ENCODE measurements around the gene SMIM1. TPM values are rescaled to one million over a fixed set of nuclear protein-coding genes. Genes with fewer than 3 reads are reported as not detected.

SMIM1 gene
- total and polyA plus RNA-seq, 2 of the 4 experiments (the other 2 are of a cell fraction), result 0.90 to 3.4 TPM

GRCh38 chr1:3803905-3804626 is 31.5 kb downstream of the SMIM1 start:
- Histone ChIP-seq H3K4me2 (ENCODE audit: low read depth, low read length) (no peak overlapping the region), H3K27me3 (ENCODE audit: control insufficient read depth, insufficient read depth, low read length) (no peaks in the 10 kb centered on the region), H3K9me1 (ENCODE audit: insufficient read depth, low read length) (no peaks in the 10 kb centered on the region), H3K4me3 (ENCODE audit: insufficient read depth, low read depth, low read length) (no peak overlapping the region), H3K36me3 (ENCODE audit: control insufficient read depth, insufficient read depth, low read length) (no peaks in the 10 kb centered on the region), H4K8ac (ENCODE audit: low read depth in 2 of 2, low read length in 2 of 2) (no peak overlapping the region), H3K18ac (ENCODE audit: low read depth, low read length) (no peak overlapping the region), H3K14ac (replicated peaks; ENCODE audit: low read depth, low read length) (no peak overlapping the region), H2AK5ac (ENCODE audit: low read depth, low read length) (no peak overlapping the region), H3K9ac (ENCODE audit: low read depth, low read length) (no peak overlapping the region), H3K23ac (ENCODE audit: low read depth, low read length) (no peak overlapping the region), H2BK5ac (ENCODE audit: low read depth, low read length, poor library complexity, severe bottlenecking) (no peak overlapping the region), H3K4ac (ENCODE audit: low read depth, low read length) (no peak overlapping the region), H2AFZ (replicated peaks; ENCODE audit: low read length, poor library complexity) (no peak overlapping the region), H4K91ac (ENCODE audit: insufficient read depth, low read depth, low read length) (no peak overlapping the region), H3K27ac (ENCODE audit: insufficient read depth, low read length) (no peak overlapping the region), H3K4me1 (ENCODE audit: control insufficient read depth, insufficient read depth, low read length) (no peaks in the 10 kb centered on the region), H3K79me1 (ENCODE audit: low read depth in 1 of 2, low read length in 2 of 2) (no peaks in the 10 kb centered on the region), H4K20me1 (ENCODE audit: insufficient read depth, low read length) (no peaks in the 10 kb centered on the region), H3K9me3 (ENCODE audit: control insufficient read depth, insufficient read depth, low read length) (no peaks in the 10 kb centered on the region), H4K5ac (ENCODE audit: low read depth, low read length) (no peak overlapping the region), H2AK9ac (replicated peaks; ENCODE audit: low read depth, low read length, poor library complexity) (no peak overlapping the region), H2BK120ac (ENCODE audit: low read depth, low read length) (no peak overlapping the region), H2BK15ac (ENCODE audit: low read depth, low read length) (no peak overlapping the region), H2BK20ac (ENCODE audit: low read depth, low read length) (no peak overlapping the region), H3K56ac (ENCODE audit: extremely low read depth, insufficient read depth, low read length) (no peak overlapping the region)
- in situ Hi-C loops (cut with MboI; ENCODE audit: low sequenced_read_pairs), result no loop called here
- dilution Hi-C loops (cut with HindIII; ENCODE audit: low sequenced_read_pairs, unreplicated experiment), result no loop called here
- intact Hi-C loops (cut with micrococcal nuclease), result loop anchor here (5.0 kb wide), 1 partner anchor 352 kb away; the partner anchor contains the start of gene ARHGEF16
- ChIA-PET POLR2A (ENCODE audit: unreplicated experiment) (no interaction called here), CTCF (no interaction called here)
- TF ChIP-seq NFE2L2 (IDR thresholded peaks at IDR 0.05; ENCODE audit: low read depth, low read length) (no peak), BHLHE40 (IDR thresholded peaks at IDR 0.05; ENCODE audit: low read depth, low read length) (no peak), SMC3 (IDR thresholded peaks at IDR 0.05; ENCODE audit: low read depth, low read length) (no peak), MAFK (IDR thresholded peaks at IDR 0.05; ENCODE audit: low read depth, low read length) (no peak), RFX5 (IDR thresholded peaks at IDR 0.05; ENCODE audit: low read depth, low read length) (no peak), CTCF (conservative IDR thresholded peaks at IDR 0.05; ENCODE audit: low read depth, low read length) (no peak), RCOR1 (IDR thresholded peaks at IDR 0.05; ENCODE audit: insufficient replicate concordance, low read length) (no peak), CEBPB (IDR thresholded peaks at IDR 0.05; ENCODE audit: low read depth, low read length) (no peak), MXI1 (IDR thresholded peaks at IDR 0.05; ENCODE audit: borderline replicate concordance, low read depth, low read length) (no peak), ELK1 (IDR thresholded peaks at IDR 0.05; ENCODE audit: borderline replicate concordance, low read depth, low read length) (no peak), POLR2A (IDR thresholded peaks at IDR 0.05; ENCODE audit: low read depth, low read length) (no peak), MAZ (IDR thresholded peaks at IDR 0.05; ENCODE audit: borderline replicate concordance, low read depth, low read length) (no peak), RAD21 (IDR thresholded peaks at IDR 0.05; ENCODE audit: low read length) (no peak), FOS (IDR thresholded peaks at IDR 0.05; ENCODE audit: low read depth, low read length) (no peak), CHD1 (IDR thresholded peaks at IDR 0.05; ENCODE audit: low read depth, low read length) (no peak), USF2 (IDR thresholded peaks at IDR 0.05; ENCODE audit: low read depth, low read length) (no peak)
- BruUV-seq (replicated peaks), result no TSS peak
- ATAC-seq (ENCODE audit: low read depth), result no peak
- 72% methylated on average over 14 of the region's 19 CpGs; no CpG with 5 or more reads in 1 of the 2 experiments for WGBS, 2 experiments (ENCODE audit: extremely low coverage in 2 of 2, insufficient read length in 1 of 2)
- DNase-seq, result no peak
